Fibroblast of lung (primary cell): ENCODE results near the gene LAPTM4A.

ENCODE experiments used
- EZH2 ChIP-seq: IDR thresholded peaks from 2 replicates; pipeline ENCODE4 v1.5.1; 2012; ENCODE audit warnings: low read length, control low read depth, mild to moderate bottlenecking; ENCODE audit errors: missing control alignments
- TF ChIP-seq, protein P1 (sequence below), 2 donors: IDR thresholded peaks in 1 of 2; conservative IDR thresholded peaks in 1 of 2; 1 replicate in 1 of 2; 2 replicates in 1 of 2; pipeline ENCODE4 v1.5.1; 2011 to 2012; ENCODE audit warnings: low read length in 2 of 2, control low read depth in 1 of 2, inconsistent platforms in 1 of 2, low read depth in 1 of 2, mild to moderate bottlenecking in 1 of 2

DNA sequence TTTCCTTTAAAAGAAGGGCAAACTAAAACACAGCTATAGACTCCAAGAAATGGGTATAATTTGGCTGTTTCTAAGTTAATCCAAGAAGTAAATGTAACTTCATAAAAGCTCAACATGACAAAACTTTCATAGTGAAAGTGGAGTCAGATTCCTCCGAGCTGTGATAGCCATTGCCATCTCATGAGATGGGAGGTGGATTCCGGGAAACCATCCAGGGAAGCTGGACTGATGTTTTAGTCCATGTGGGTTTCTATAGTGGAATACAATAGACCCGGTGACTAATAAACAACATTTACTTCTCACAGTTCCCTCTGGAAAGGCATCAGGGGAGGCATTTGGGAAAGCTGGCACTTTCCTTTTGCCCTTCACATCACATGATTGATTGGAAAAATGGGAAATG lies 10.0 kb upstream of the LAPTM4A start:
- no peak for TF ChIP-seq EZH2
- TF ChIP-seq, protein P1, sequence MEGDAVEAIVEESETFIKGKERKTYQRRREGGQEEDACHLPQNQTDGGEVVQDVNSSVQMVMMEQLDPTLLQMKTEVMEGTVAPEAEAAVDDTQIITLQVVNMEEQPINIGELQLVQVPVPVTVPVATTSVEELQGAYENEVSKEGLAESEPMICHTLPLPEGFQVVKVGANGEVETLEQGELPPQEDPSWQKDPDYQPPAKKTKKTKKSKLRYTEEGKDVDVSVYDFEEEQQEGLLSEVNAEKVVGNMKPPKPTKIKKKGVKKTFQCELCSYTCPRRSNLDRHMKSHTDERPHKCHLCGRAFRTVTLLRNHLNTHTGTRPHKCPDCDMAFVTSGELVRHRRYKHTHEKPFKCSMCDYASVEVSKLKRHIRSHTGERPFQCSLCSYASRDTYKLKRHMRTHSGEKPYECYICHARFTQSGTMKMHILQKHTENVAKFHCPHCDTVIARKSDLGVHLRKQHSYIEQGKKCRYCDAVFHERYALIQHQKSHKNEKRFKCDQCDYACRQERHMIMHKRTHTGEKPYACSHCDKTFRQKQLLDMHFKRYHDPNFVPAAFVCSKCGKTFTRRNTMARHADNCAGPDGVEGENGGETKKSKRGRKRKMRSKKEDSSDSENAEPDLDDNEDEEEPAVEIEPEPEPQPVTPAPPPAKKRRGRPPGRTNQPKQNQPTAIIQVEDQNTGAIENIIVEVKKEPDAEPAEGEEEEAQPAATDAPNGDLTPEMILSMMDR (conservative IDR thresholded peaks at IDR 0.05 in 1 of 2, IDR thresholded peaks at IDR 0.05 in 1 of 2; ENCODE audit: low read depth in 1 of 2, low read length in 2 of 2): no peak
